Activated T-cell treated with anti-CD3 and anti-CD28 coated beads, Interleukin-2, amount 50 U/mL, for 24 hours (primary cell): Measurements from ENCODE around the gene RABL3.
"Not testable (repeated sequence)": the region's sequence is repeated elsewhere in the genome, so short reads cannot be mapped to it uniquely, and the experiment has no call there.

Experiments used
- DNase-seq: peaks from one replicate; pipeline ENCODE4 v3.0.0-alpha.2; 2020
- H3K27ac Mint-ChIP-seq: 2 replicates; pipeline ENCODE4 v1.8.0; 2020; ENCODE audit warnings: mild to moderate bottlenecking, mixed read lengths
- H3K27me3 Mint-ChIP-seq: 2 replicates; pipeline ENCODE4 v1.8.0; 2020; ENCODE audit warnings: mixed read lengths
- H3K36me3 Mint-ChIP-seq: 2 replicates; pipeline ENCODE4 v1.8.0; 2020; ENCODE audit warnings: low read depth, mixed read lengths
- H3K4me1 Mint-ChIP-seq: 2 replicates; pipeline ENCODE4 v1.8.0; 2020; ENCODE audit warnings: low read depth, mixed read lengths
- H3K4me3 Mint-ChIP-seq: 2 replicates; pipeline ENCODE4 v1.8.0; 2020; ENCODE audit warnings: mild to moderate bottlenecking, moderate library complexity, mixed read lengths
- H3K9me3 Mint-ChIP-seq: 2 replicates; pipeline ENCODE4 v1.8.0; 2020; ENCODE audit warnings: mixed read lengths

The RABL3 gene

GRCh38 chr3:120726791-120727190, 15.5 kb downstream of the RABL3 start:
- no peak overlapping the region for H3K27ac Mint-ChIP-seq
- H3K4me1 Mint-ChIP-seq: peaks cover 5% of the 10 kb centered on the region
- no peak overlapping the region for H3K4me3 Mint-ChIP-seq
- no peak for DNase-seq
- peaks cover 64% of the 10 kb centered on the region for H3K36me3 Mint-ChIP-seq
- peaks cover 2% of the 10 kb centered on the region for H3K9me3 Mint-ChIP-seq
- H3K27me3 Mint-ChIP-seq: no peaks in the 10 kb centered on the region

GRCh38 chr3:120719167-120719834, 23.0 kb downstream of the RABL3 start:
- Mint-ChIP-seq H3K4me1 (peaks cover 40% of the 10 kb centered on the region), H3K27ac (peak overlapping the region; percentile 75), H3K36me3 (peaks cover 48% of the 10 kb centered on the region)

GRCh38 chr3:120713262-120713661, 29.1 kb downstream of the RABL3 start:
- no peak for DNase-seq
- H3K27me3 Mint-ChIP-seq: no peaks in the 10 kb centered on the region

More at GRCh38 chr3:120719167-120719834, 23.0 kb downstream of the RABL3 start:
- DNase-seq: peak; percentile 61
- H3K27me3 Mint-ChIP-seq, H3K9me3 Mint-ChIP-seq: not testable (repeated sequence)
- peak overlapping the region; percentile 59 for H3K4me3 Mint-ChIP-seq

DNA sequence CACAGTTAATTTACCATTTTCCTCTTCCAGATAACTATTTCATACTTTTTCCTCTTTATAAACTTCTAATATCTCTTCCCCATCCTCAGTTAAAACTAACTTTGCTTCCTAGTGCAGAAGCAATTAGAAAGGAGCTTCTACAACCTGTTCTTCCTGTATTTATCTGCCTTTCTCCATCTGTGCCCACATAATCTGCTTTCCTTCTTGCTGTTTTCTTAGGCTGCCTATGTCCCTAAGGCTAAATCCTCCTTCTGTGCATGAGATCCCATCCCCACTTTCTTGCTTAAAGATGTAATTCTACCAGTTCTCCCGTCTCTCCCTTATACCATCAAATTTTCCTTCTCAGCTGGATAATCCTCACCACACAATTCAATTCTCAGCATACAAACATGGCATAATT, 31.9 kb downstream of the RABL3 start:
- H3K27ac Mint-ChIP-seq: no peak overlapping the region
- H3K9me3 Mint-ChIP-seq: no peaks in the 10 kb centered on the region
- no peak overlapping the region for H3K4me3 Mint-ChIP-seq

More at GRCh38 chr3:120713262-120713661, 29.1 kb downstream of the RABL3 start:
- Mint-ChIP-seq H3K36me3 (peaks cover 31% of the 10 kb centered on the region), H3K4me3 (no peak overlapping the region), H3K9me3 (no peaks in the 10 kb centered on the region), H3K27ac (no peak overlapping the region), H3K4me1 (peaks cover 18% of the 10 kb centered on the region)

GRCh38 chr3:120708408-120708807, 33.9 kb downstream of the RABL3 start:
- no peak overlapping the region for H3K27ac Mint-ChIP-seq
- H3K4me1 Mint-ChIP-seq: peaks cover 12% of the 10 kb centered on the region
- no peaks in the 10 kb centered on the region for H3K27me3 Mint-ChIP-seq
- peaks cover 52% of the 10 kb centered on the region for H3K36me3 Mint-ChIP-seq
- no peak overlapping the region for H3K4me3 Mint-ChIP-seq
- peaks cover 7% of the 10 kb centered on the region for H3K9me3 Mint-ChIP-seq
- no peak for DNase-seq

More for the DNA sequence above, 31.9 kb downstream of the RABL3 start:
- no peaks in the 10 kb centered on the region for H3K27me3 Mint-ChIP-seq
- peaks cover 40% of the 10 kb centered on the region for H3K36me3 Mint-ChIP-seq
- DNase-seq: no peak
- H3K4me1 Mint-ChIP-seq: peaks cover 16% of the 10 kb centered on the region

DNA sequence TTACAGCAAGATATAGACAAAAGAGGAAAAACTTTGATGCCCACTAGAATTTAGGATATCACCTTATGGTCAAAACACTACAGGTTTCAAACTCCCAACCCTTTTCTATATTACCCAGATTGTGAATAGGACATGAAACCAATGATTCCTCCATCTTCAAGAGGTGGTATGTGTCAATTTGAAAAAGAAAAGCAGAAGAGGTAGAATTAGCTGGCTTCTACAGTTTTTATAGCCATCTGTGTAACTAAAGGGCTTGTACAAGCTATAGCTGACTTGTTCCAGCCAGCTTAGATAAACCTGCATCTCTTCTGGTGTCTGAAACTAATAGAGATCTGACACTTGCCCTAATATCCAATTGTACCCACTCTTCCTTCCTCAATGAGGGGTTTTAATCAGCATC, 35.4 kb downstream of the RABL3 start:
- Mint-ChIP-seq H3K9me3 (peaks cover 12% of the 10 kb centered on the region), H3K27ac (no peak overlapping the region), H3K4me1 (peaks cover 7% of the 10 kb centered on the region), H3K4me3 (no peak overlapping the region), H3K36me3 (peaks cover 63% of the 10 kb centered on the region), H3K27me3 (no peaks in the 10 kb centered on the region)
- DNase-seq: no peak

GRCh38 chr3:120705884-120706582, 36.3 kb downstream of the RABL3 start:
- H3K9me3 Mint-ChIP-seq: peaks cover 12% of the 10 kb centered on the region
- H3K27ac Mint-ChIP-seq: no peak overlapping the region
- H3K4me3 Mint-ChIP-seq: no peak overlapping the region
- no peaks in the 10 kb centered on the region for H3K27me3 Mint-ChIP-seq
- no peak for DNase-seq
- H3K4me1 Mint-ChIP-seq: peaks cover 7% of the 10 kb centered on the region
- H3K36me3 Mint-ChIP-seq: peaks cover 68% of the 10 kb centered on the region

GRCh38 chr3:120699333-120699732, 43.0 kb downstream of the RABL3 start:
- H3K4me1 Mint-ChIP-seq: no peaks in the 10 kb centered on the region
- no peak overlapping the region for H3K4me3 Mint-ChIP-seq
- H3K27ac Mint-ChIP-seq: no peak overlapping the region
- peaks cover 67% of the 10 kb centered on the region for H3K36me3 Mint-ChIP-seq
- H3K27me3 Mint-ChIP-seq: no peaks in the 10 kb centered on the region
- H3K9me3 Mint-ChIP-seq: peaks cover 10% of the 10 kb centered on the region
- no peak for DNase-seq

DNA sequence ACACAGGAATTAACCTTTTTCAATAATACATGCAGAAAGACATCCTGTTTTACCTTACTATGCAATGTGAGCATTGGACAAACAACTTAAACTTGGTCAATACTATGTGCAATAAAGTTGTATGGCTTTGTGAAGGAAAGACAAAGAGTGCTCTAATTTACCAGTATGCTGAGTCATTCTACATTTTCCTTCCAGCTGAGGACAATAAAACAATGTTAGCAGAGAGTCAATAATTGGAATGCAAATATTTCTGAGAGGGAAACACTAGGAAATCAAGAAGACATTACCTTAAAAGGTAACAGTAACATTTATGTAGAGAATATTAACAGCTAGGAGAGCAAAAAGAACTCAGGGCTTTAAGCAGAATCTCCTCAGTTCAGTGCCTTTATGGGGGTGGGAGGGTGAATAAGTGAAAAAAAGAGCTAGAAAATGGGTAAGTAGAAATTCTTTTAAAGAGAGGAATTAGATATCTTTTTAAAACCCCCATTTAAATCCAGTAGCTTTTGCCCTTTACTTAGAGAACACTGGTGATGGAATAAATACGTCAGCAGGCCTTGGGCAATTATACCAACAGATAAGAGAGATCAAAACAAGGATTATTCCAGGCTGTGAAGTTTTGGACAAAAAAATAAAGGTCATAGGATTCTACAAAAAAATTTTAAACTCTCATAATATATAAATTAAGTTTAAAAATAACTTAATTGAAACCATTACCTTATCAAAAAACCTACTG, 48.7 kb downstream of the RABL3 start:
- Mint-ChIP-seq H3K27me3 (no peaks in the 10 kb centered on the region), H3K27ac (peak overlapping the region; percentile 1), H3K4me3 (no peak overlapping the region), H3K9me3 (no peaks in the 10 kb centered on the region), H3K4me1 (peaks cover 3% of the 10 kb centered on the region), H3K36me3 (peaks cover 68% of the 10 kb centered on the region)
- DNase-seq: no peak

DNA sequence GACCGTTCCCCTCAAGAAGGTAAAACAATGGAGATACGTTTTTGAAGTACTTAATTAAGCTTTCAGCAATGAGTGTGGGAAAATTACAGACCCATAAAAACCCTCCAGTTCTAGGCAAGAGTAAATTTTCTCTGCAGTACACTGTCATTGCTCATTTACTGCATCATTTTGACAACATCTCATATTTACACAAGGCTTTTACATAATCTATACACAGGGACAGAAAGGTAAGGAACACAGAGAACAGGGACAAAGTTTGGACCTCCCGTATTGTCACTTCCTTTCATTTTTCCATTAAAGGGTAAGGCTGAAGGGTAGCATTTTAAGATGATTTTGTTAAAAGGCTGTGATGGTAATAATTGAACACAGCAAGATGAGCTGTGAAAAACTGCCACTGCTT, 52.9 kb downstream of the RABL3 start:
- Mint-ChIP-seq H3K27me3 (no peaks in the 10 kb centered on the region), H3K36me3 (peaks cover 56% of the 10 kb centered on the region)

DNA sequence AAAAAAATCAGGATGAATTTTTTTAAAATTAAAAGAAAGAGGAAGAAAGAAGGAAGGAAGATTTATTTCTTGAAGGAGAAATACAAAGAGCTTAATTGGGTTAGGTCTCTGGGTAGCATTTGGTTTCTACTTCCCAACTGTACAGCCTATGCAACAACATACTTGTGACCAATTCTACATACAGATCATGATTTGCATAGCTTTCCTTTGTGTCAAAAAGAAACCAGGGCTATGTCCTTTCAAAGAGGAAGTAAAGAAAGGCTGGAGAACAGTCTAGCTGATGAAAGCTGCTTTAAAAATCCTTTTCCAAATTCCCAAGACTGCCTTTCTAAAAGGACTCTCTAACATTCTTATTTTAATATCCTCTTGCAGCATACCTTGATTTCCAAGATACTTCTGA, 54.2 kb downstream of the RABL3 start:
- Mint-ChIP-seq H3K27ac (no peak overlapping the region), H3K27me3 (no peaks in the 10 kb centered on the region), H3K36me3 (peaks cover 46% of the 10 kb centered on the region), H3K9me3 (no peaks in the 10 kb centered on the region), H3K4me1 (no peaks in the 10 kb centered on the region), H3K4me3 (no peak overlapping the region)
- DNase-seq: no peak

More for the DNA sequence above, 52.9 kb downstream of the RABL3 start:
- Mint-ChIP-seq H3K27ac (no peak overlapping the region), H3K9me3 (no peaks in the 10 kb centered on the region), H3K4me3 (no peak overlapping the region), H3K4me1 (peaks cover 3% of the 10 kb centered on the region)
- DNase-seq: no peak

GRCh38 chr3:120685411-120685810, 56.9 kb downstream of the RABL3 start:
- H3K27ac Mint-ChIP-seq: no peak overlapping the region
- no peaks in the 10 kb centered on the region for H3K27me3 Mint-ChIP-seq
- H3K4me3 Mint-ChIP-seq: no peak overlapping the region

GRCh38 chr3:120684896-120685295, 57.4 kb downstream of the RABL3 start:
- DNase-seq: no peak
- H3K4me1 Mint-ChIP-seq: no peaks in the 10 kb centered on the region
- H3K36me3 Mint-ChIP-seq: peaks cover 25% of the 10 kb centered on the region
- no peaks in the 10 kb centered on the region for H3K9me3 Mint-ChIP-seq
- no peaks in the 10 kb centered on the region for H3K27me3 Mint-ChIP-seq
- H3K27ac Mint-ChIP-seq: no peak overlapping the region
- H3K4me3 Mint-ChIP-seq: no peak overlapping the region

More at GRCh38 chr3:120685411-120685810, 56.9 kb downstream of the RABL3 start:
- no peaks in the 10 kb centered on the region for H3K9me3 Mint-ChIP-seq
- peaks cover 26% of the 10 kb centered on the region for H3K36me3 Mint-ChIP-seq
- no peaks in the 10 kb centered on the region for H3K4me1 Mint-ChIP-seq
- no peak for DNase-seq

GRCh38 chr3:120683671-120684301, 58.5 kb downstream of the RABL3 start:
- H3K4me1 Mint-ChIP-seq: no peaks in the 10 kb centered on the region
- H3K9me3 Mint-ChIP-seq: no peaks in the 10 kb centered on the region
- no peak overlapping the region for H3K4me3 Mint-ChIP-seq
- H3K27ac Mint-ChIP-seq: no peak overlapping the region
- peaks cover 16% of the 10 kb centered on the region for H3K36me3 Mint-ChIP-seq
- no peak for DNase-seq
- no peaks in the 10 kb centered on the region for H3K27me3 Mint-ChIP-seq
